ENCODE measurements around the gene CPLANE1. TPM values are rescaled to one million over a fixed set of nuclear protein-coding genes. Genes with fewer than 3 reads are reported as not detected.

Gene CPLANE1
- total RNA-seq, 1 experiment from 2014 or later = 21.9 TPM

DNA sequence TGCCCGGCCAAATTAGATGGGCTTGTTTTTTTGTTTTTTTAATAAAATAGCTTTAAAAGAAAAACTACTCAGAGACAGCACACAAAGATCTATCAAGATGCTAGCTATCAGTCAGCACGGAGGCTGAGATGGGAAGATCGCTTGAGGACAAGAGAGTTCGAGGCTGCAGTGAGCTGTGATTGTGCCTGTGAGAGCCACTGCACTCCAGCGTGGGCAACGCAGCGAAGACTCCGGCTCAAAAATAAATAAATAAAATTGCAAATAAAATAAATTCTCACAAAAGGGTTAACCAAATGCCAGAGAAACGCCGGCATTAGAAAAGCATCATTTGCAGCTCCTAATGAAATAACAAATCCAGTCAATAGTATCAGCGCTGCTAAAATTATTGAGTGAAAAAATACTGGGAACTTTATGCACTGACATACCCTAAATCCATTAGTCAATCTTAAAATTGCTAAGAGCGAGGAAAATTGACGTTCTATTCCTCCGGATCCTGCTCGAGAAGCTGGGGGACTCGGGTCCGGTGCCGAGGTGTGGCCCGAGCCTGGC, 681 bp downstream of the CPLANE1 start:
- TSS peak; percentile 41 for BruUV-seq (replicated peaks)
- intact Hi-C loops (cut with micrococcal nuclease; ENCODE audit: unreplicated experiment) = no loop called here
- peak overlapping the region; percentile 94 for H3K4me3 ChIP-seq (ENCODE audit: low read depth, low read length, poor library complexity, severe bottlenecking)
- H3K27me3 ChIP-seq (replicated peaks; ENCODE audit: insufficient read depth, low read depth, low read length, poor library complexity) = no peaks in the 10 kb centered on the region
- POLR2A ChIA-PET (ENCODE audit: low non-redundant PET) = no interaction called here
- CTCF ChIA-PET = interaction anchor here (0.5 kb wide), 1 partner anchor 471 kb away, joined by 3 read pairs; no protein-coding TSS in a partner anchor
- H3K27ac ChIP-seq (ENCODE audit: low read depth, low read length, poor library complexity, severe bottlenecking) = peak overlapping the region; percentile 89
- DNase-seq (ENCODE audit: low spot score) = peak; percentile 45
- H3K9me3 ChIP-seq (ENCODE audit: low read depth, low read length, poor library complexity, severe bottlenecking) = no peaks in the 10 kb centered on the region
- H3K4me1 ChIP-seq (ENCODE audit: insufficient read depth, low read length, poor library complexity, severe bottlenecking) = no peaks in the 10 kb centered on the region
- TF ChIP-seq EZH2 (IDR thresholded peaks at IDR 0.05; ENCODE audit: borderline replicate concordance, low read depth, low read length, poor library complexity, severe bottlenecking) = no peak
- TF ChIP-seq, protein P1, sequence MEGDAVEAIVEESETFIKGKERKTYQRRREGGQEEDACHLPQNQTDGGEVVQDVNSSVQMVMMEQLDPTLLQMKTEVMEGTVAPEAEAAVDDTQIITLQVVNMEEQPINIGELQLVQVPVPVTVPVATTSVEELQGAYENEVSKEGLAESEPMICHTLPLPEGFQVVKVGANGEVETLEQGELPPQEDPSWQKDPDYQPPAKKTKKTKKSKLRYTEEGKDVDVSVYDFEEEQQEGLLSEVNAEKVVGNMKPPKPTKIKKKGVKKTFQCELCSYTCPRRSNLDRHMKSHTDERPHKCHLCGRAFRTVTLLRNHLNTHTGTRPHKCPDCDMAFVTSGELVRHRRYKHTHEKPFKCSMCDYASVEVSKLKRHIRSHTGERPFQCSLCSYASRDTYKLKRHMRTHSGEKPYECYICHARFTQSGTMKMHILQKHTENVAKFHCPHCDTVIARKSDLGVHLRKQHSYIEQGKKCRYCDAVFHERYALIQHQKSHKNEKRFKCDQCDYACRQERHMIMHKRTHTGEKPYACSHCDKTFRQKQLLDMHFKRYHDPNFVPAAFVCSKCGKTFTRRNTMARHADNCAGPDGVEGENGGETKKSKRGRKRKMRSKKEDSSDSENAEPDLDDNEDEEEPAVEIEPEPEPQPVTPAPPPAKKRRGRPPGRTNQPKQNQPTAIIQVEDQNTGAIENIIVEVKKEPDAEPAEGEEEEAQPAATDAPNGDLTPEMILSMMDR (conservative IDR thresholded peaks at IDR 0.05; ENCODE audit: low read depth, low read length) = no peak
- peaks cover 4% of the 10 kb centered on the region for H3K36me3 ChIP-seq (ENCODE audit: insufficient read depth, low read length, poor library complexity, severe bottlenecking)

DNA sequence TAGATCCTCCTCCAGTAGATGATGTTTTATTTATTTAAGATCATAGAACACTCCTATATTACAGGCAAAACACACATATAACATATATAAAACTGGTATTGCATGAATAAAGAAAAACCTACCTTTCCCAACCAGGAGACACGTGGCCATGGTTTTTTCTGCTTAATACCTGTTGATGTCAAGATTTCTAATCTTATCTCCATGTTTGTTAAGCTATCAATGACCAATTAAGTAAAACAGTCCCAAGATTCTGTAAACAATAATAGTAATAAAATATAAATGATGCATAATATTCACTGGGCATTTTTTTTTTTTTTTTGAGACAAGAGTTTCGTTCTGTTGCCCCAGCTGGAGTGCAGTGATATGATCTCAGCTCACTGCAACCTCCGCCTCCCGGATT, 1.7 kb downstream of the CPLANE1 start:
- Histone ChIP-seq H3K27me3 (replicated peaks; ENCODE audit: insufficient read depth, low read depth, low read length, poor library complexity) (no peaks in the 10 kb centered on the region), H3K4me3 (ENCODE audit: low read depth, low read length, poor library complexity, severe bottlenecking) (no peak overlapping the region), H3K4me1 (ENCODE audit: insufficient read depth, low read length, poor library complexity, severe bottlenecking) (no peaks in the 10 kb centered on the region), H3K27ac (ENCODE audit: low read depth, low read length, poor library complexity, severe bottlenecking) (no peak overlapping the region), H3K9me3 (ENCODE audit: low read depth, low read length, poor library complexity, severe bottlenecking) (no peaks in the 10 kb centered on the region), H3K36me3 (ENCODE audit: insufficient read depth, low read length, poor library complexity, severe bottlenecking) (peaks cover 4% of the 10 kb centered on the region)
- ChIA-PET CTCF (no interaction called here), POLR2A (ENCODE audit: low non-redundant PET) (no interaction called here)
- TF ChIP-seq EZH2 (IDR thresholded peaks at IDR 0.05; ENCODE audit: borderline replicate concordance, low read depth, low read length, poor library complexity, severe bottlenecking) = no peak
- TF ChIP-seq, protein P1 (conservative IDR thresholded peaks at IDR 0.05; ENCODE audit: low read depth, low read length) = no peak
- DNase-seq (ENCODE audit: low spot score) = no peak
- intact Hi-C loops (cut with micrococcal nuclease; ENCODE audit: unreplicated experiment) = no loop called here
- no TSS peak for BruUV-seq (replicated peaks)

DNA sequence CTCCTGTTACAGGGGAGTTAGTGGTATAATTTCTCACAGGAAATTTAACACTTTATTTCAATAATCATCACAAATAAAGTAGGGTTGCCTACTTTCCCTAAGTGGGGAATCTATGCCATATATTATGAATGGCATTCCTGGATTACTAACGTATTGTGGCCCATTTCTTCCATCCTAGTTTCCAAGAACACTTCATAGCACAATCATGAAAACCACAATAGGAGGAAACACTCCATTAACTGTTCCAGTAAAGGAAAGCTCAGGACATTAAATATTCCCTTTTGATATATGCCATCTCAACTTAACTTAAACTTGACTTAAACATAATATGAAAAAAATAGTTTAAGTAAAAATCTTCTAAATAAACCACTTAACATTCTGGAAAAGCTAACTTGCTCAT, 2.1 kb downstream of the CPLANE1 start:
- Histone ChIP-seq H3K36me3 (ENCODE audit: insufficient read depth, low read length, poor library complexity, severe bottlenecking) (peaks cover 4% of the 10 kb centered on the region), H3K9me3 (ENCODE audit: low read depth, low read length, poor library complexity, severe bottlenecking) (no peaks in the 10 kb centered on the region), H3K4me3 (ENCODE audit: low read depth, low read length, poor library complexity, severe bottlenecking) (no peak overlapping the region), H3K4me1 (ENCODE audit: insufficient read depth, low read length, poor library complexity, severe bottlenecking) (no peaks in the 10 kb centered on the region), H3K27me3 (replicated peaks; ENCODE audit: insufficient read depth, low read depth, low read length, poor library complexity) (no peaks in the 10 kb centered on the region), H3K27ac (ENCODE audit: low read depth, low read length, poor library complexity, severe bottlenecking) (no peak overlapping the region)
- TF ChIP-seq EZH2 (IDR thresholded peaks at IDR 0.05; ENCODE audit: borderline replicate concordance, low read depth, low read length, poor library complexity, severe bottlenecking) = no peak
- TF ChIP-seq, protein P1 (conservative IDR thresholded peaks at IDR 0.05; ENCODE audit: low read depth, low read length) = no peak
- ChIA-PET CTCF (no interaction called here), POLR2A (ENCODE audit: low non-redundant PET) (no interaction called here)
- no peak for DNase-seq (ENCODE audit: low spot score)
- intact Hi-C loops (cut with micrococcal nuclease; ENCODE audit: unreplicated experiment) = no loop called here
- no TSS peak for BruUV-seq (replicated peaks)
